SK-N-SH treated with all-trans-retinoic acid at 6 μM for 48 hours (cell line): ENCODE data around the gene TTC8.
"Not testable (repeated sequence)": the region's sequence is repeated elsewhere in the genome, so short reads cannot be mapped to it uniquely, and the experiment has no call there.

Experiments
- ATAC-seq: fragments of 200-7000 bp; cut with Tn5 transposase; 3 replicates; pipeline ENCODE4 v1.9.1; 2020; ENCODE audit warnings: mild to moderate bottlenecking, moderate library complexity
- CREB5 ChIP-seq: fragments of 250-450 bp; sonication (Bioruptor Pico); IDR thresholded peaks from 2 replicates; pipeline ENCODE4 v1.5.1; 2020; ENCODE audit warnings: low read depth, mild to moderate bottlenecking, moderate library complexity
- ESRRG ChIP-seq: fragments of 250-450 bp; sonication (Bioruptor Pico); IDR thresholded peaks from 2 replicates; pipeline ENCODE4 v1.6.1; 2021; ENCODE audit warnings: mild to moderate bottlenecking
- GLIS3 ChIP-seq: fragments of 250-450 bp; sonication (Bioruptor Pico); IDR thresholded peaks from 2 replicates; pipeline ENCODE4 v1.5.0; 2020; ENCODE audit warnings: mild to moderate bottlenecking, moderate library complexity
- ISL1 ChIP-seq: fragments of 250-450 bp; sonication (Bioruptor Pico); IDR thresholded peaks from 2 replicates; pipeline ENCODE4 v2.1.2; 2022; ENCODE audit warnings: mild to moderate bottlenecking, moderate library complexity
- OSR1 ChIP-seq: fragments of 250-450 bp; sonication (Bioruptor Pico); IDR thresholded peaks from 2 replicates; pipeline ENCODE4 v1.8.0; 2022; ENCODE audit warnings: moderate library complexity, mild to moderate bottlenecking, inconsistent platforms
- PATZ1 ChIP-seq: fragments of 250-450 bp; sonication (Bioruptor Pico); IDR thresholded peaks from 2 replicates; pipeline ENCODE4 v1.8.0; 2020; ENCODE audit warnings: mild to moderate bottlenecking, moderate library complexity, borderline replicate concordance
- POU6F1 ChIP-seq: fragments of 250-450 bp; sonication (Bioruptor Pico); IDR thresholded peaks from 2 replicates; pipeline ENCODE4 v1.8.0; 2021; ENCODE audit warnings: low read depth, mild to moderate bottlenecking, moderate library complexity, borderline replicate concordance
- SNAI2 ChIP-seq: fragments of 250-450 bp; sonication (Bioruptor Pico); IDR thresholded peaks from 2 replicates; pipeline ENCODE4 v1.5.0; 2020; ENCODE audit warnings: mild to moderate bottlenecking, moderate library complexity
- TCF4 ChIP-seq: fragments of 250-450 bp; sonication (Bioruptor Pico); IDR thresholded peaks from 2 replicates; pipeline ENCODE4 v1.8.0; 2021; ENCODE audit warnings: mild to moderate bottlenecking, moderate library complexity, borderline replicate concordance
- TOX ChIP-seq: fragments of 250-450 bp; sonication (Bioruptor Pico); IDR thresholded peaks from 2 replicates; pipeline ENCODE4 v1.8.0; 2021; ENCODE audit warnings: mild to moderate bottlenecking, moderate library complexity, borderline replicate concordance
- ZC3H10 ChIP-seq: fragments of 250-450 bp; sonication (Bioruptor Pico); IDR thresholded peaks from 2 replicates; pipeline ENCODE4 v1.5.1; 2021; ENCODE audit warnings: mild to moderate bottlenecking, moderate library complexity
- ZFP3 ChIP-seq: fragments of 250-450 bp; sonication (Bioruptor Pico); IDR thresholded peaks from 2 replicates; pipeline ENCODE4 v1.5.0; 2020; ENCODE audit warnings: mild to moderate bottlenecking, moderate library complexity
- ZFP30 ChIP-seq: fragments of 450-650 bp; formaldehyde crosslinking; IDR thresholded peaks from 2 replicates; pipeline ENCODE4 v1.5.0; 2022; ENCODE audit warnings: mild to moderate bottlenecking, moderate library complexity
- ZNF8 ChIP-seq: fragments of 450-650 bp; formaldehyde crosslinking; IDR thresholded peaks from 2 replicates; pipeline ENCODE4 v1.5.0; 2020; ENCODE audit warnings: mild to moderate bottlenecking, moderate library complexity

TTC8 gene

GRCh38 chr14:88853129-88853528 lies 28.7 kb downstream of the TTC8 start:
- TF ChIP-seq ZFP30 (CRISPR knock-in tag) (no peak), CREB5 (no peak), POU6F1 (CRISPR knock-in tag) (no peak), OSR1 (no peak), PATZ1 (CRISPR knock-in tag) (no peak), SNAI2 (CRISPR knock-in tag) (no peak)
- no peak for ATAC-seq

- no peak for ATAC-seq
- TF ChIP-seq OSR1 = no peak
- no peak for TF ChIP-seq PATZ1 (CRISPR knock-in tag)
- TF ChIP-seq ZFP3 (CRISPR knock-in tag) = no peak
- TF ChIP-seq ZC3H10 (CRISPR knock-in tag) = no peak
- TF ChIP-seq GLIS3 (CRISPR knock-in tag) = no peak
These were observed 32.4 kb downstream of the TTC8 start for GRCh38 chr14:88856786-88857366.

GRCh38 chr14:88857861-88858260 lies 33.4 kb downstream of the TTC8 start:
- ATAC-seq = not testable (repeated sequence)

GRCh38 chr14:88859118-88859517 lies 34.7 kb downstream of the TTC8 start:
- ATAC-seq = not testable (repeated sequence)
- peak; percentile 87 for TF ChIP-seq ZNF8 (CRISPR knock-in tag)

GRCh38 chr14:88863167-88863566 lies 38.7 kb downstream of the TTC8 start:
- TF ChIP-seq ZNF8 (CRISPR knock-in tag) (no peak), TOX (no peak), POU6F1 (CRISPR knock-in tag) (no peak), ISL1 (no peak), ESRRG (CRISPR knock-in tag) (no peak), PATZ1 (CRISPR knock-in tag) (no peak), TCF4 (CRISPR knock-in tag) (no peak)
- TF ChIP-seq, all 23 proteins: peak for 0
- no peak for ATAC-seq
